Activated naive CD8-positive, alpha-beta T cell treated with anti-CD3 and anti-CD28 coated beads for 36 hours (primary cell): ENCODE data around the gene FYN. TPM values are rescaled to one million over a fixed set of nuclear protein-coding genes. Genes with fewer than 3 reads are reported as not detected.

Experiments
- DNase-seq: peaks from one replicate; pipeline ENCODE4 v3.0.0; 2021
- H3K27ac Mint-ChIP-seq: one replicate; pipeline ENCODE4 v1.8.0; 2022; ENCODE audit warnings: mild to moderate bottlenecking, moderate library complexity, mixed read lengths
- H3K27me3 Mint-ChIP-seq: one replicate; pipeline ENCODE4 v1.8.0; 2022; ENCODE audit warnings: mild to moderate bottlenecking, mixed read lengths
- H3K36me3 Mint-ChIP-seq: one replicate; pipeline ENCODE4 v1.8.0; 2021; ENCODE audit warnings: mild to moderate bottlenecking, mixed read lengths
- H3K4me1 Mint-ChIP-seq: one replicate; pipeline ENCODE4 v1.8.0; 2021; ENCODE audit warnings: mixed read lengths
- H3K4me3 Mint-ChIP-seq: one replicate; pipeline ENCODE4 v1.8.0; 2022; ENCODE audit warnings: mild to moderate bottlenecking, moderate library complexity, mixed read lengths
- H3K9me3 Mint-ChIP-seq: one replicate; pipeline ENCODE4 v1.8.0; 2022; ENCODE audit warnings: mixed read lengths
- total RNA-seq, 2 experiments: library from RNA; stranded (reverse); gene quantifications; one replicate each; pipeline ENCODE4 v1.2.3, GENCODE V29; 2021

Gene FYN
- total RNA-seq, 2 experiments from 2014 or later: 390 to 395 TPM

DNA sequence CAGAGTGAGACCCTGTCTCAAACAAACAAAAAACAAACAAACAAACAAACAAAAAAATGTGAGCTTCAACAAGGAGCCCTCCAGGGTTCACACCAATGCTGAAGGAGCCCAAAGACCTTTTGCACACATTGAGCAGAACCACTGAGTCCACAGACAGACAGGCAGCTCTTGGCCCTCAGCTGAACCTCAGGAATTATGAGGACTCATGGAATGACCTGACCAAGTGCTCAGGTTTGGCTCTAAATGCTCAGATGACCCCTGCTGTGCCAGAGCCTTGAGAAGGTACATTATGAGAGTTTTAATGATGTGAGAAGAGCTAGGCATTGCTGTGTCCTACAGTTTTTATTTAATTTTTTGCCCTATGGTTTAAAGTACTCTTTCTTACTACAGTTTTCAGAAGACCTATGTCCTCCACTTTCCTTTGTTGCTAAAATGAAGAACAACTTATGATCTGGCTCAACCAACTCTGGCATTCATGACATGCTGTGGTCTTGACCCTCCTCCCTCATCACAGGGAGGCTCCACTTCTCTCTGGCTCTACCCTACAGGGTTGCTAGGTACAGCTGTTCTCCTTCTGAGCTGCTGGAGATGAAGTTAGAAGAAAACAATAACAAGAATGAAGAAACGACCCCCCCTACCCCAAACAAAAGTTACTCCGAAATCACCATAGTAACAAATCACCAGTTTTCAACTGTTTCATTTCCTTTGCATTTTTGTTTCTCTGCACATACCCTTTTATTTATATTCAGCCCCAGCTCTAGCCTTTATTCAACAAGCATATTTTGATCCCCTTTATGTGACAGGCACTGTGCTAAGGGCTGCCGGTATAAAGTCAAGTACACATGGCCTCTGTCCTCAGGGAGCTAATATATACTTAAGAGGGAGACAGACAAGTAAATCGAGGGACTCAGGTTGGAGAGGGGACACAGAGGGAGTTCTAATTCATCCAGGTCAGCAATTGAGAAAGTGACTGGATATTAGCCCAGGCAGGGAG is 138.9 kb downstream of the FYN start:
- no peaks in the 10 kb centered on the region for H3K27me3 Mint-ChIP-seq
- peaks cover 99% of the 10 kb centered on the region for H3K36me3 Mint-ChIP-seq
- peak overlapping the region; percentile 57 for H3K27ac Mint-ChIP-seq
- DNase-seq: no peak
- H3K4me1 Mint-ChIP-seq: peaks cover 82% of the 10 kb centered on the region
- H3K4me3 Mint-ChIP-seq: no peak overlapping the region
- peaks cover 25% of the 10 kb centered on the region for H3K9me3 Mint-ChIP-seq

DNA sequence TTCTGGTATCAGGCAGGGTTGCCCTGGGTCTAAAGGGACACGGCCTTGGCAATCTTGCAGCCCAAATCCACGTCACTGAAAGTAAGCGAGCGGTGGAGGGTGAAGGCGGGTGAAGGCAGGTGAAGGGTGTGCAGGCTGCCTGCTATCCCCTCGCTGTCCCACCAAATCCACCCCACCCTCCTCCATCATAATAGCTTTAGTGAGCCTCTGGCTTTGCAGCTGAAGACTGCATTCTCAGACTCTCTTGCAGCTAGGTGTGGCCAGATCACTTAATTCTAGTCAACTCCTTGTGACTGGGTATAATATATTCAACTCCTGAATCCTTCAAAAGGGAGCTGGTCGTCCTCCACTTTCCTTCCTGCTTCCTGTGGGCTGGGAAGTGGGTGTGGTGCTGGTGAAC is 140.9 kb downstream of the FYN start:
- Mint-ChIP-seq H3K4me1 (peaks cover 73% of the 10 kb centered on the region), H3K27me3 (no peaks in the 10 kb centered on the region), H3K4me3 (no peak overlapping the region), H3K9me3 (peaks cover 25% of the 10 kb centered on the region), H3K27ac (peak overlapping the region; percentile 50), H3K36me3 (peaks cover 94% of the 10 kb centered on the region)
- no peak for DNase-seq

DNA sequence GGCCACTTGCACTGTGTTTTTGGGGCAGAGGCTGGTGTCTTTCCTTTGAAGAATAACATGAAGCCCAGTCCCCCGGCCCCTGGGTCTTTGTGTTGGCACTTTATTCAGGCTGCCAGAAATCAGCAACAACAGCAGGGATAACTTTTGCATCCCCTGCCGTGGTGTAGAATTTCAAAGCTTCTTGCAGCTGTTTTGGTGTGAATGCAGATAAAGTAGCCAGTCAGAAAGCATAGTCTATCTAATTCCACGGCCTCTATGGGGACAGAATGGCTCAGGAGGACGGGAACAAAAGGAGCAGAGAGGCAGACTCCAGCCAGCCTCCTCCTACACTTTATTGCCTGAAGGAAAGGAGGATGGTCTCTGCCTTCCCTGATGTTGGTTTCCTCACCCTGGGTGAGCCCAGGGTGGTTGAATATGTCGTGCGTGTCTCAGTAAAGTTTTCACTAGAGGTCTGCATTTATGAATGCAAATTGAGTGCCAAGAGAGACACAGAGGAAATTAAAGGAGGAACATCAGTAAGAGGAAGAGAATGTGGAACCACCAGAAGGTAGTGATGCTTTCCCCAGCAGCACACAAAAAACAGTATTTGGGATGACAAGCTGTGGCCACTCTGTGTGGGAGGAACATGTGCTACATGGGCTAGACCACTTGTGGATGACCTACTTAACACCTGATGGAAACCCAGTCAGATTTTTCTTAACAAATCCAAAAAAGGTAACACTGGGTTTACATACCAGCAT is 141.6 kb downstream of the FYN start:
- Mint-ChIP-seq H3K9me3 (peaks cover 25% of the 10 kb centered on the region), H3K27ac (peak overlapping the region; percentile 78), H3K27me3 (no peaks in the 10 kb centered on the region), H3K4me1 (peaks cover 73% of the 10 kb centered on the region), H3K36me3 (peaks cover 94% of the 10 kb centered on the region), H3K4me3 (no peak overlapping the region)
- DNase-seq: no peak

DNA sequence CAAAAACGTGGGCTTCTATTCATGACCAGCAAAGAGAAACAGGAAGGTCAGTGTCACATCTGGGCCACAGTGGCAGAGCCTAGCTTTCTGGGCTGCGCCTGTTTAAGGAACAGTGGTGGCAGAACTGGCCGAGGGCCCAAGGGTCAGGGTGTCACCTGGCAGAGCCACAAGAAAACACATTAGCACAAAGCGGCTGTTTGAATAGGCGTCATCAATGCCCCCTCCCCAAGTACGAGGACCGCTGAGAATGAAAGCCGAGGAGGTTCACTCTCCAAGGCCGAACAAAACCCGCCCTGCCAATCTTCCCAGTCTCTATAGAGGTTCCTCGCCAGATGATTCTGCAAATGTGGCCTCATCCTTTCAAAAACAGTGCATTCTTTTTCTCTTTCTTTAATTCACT is 142.4 kb downstream of the FYN start:
- DNase-seq: no peak
- peak overlapping the region; percentile 78 for H3K27ac Mint-ChIP-seq
- H3K27me3 Mint-ChIP-seq: no peaks in the 10 kb centered on the region
- peaks cover 73% of the 10 kb centered on the region for H3K4me1 Mint-ChIP-seq
- peaks cover 25% of the 10 kb centered on the region for H3K9me3 Mint-ChIP-seq
- no peak overlapping the region for H3K4me3 Mint-ChIP-seq
- H3K36me3 Mint-ChIP-seq: peaks cover 94% of the 10 kb centered on the region

DNA sequence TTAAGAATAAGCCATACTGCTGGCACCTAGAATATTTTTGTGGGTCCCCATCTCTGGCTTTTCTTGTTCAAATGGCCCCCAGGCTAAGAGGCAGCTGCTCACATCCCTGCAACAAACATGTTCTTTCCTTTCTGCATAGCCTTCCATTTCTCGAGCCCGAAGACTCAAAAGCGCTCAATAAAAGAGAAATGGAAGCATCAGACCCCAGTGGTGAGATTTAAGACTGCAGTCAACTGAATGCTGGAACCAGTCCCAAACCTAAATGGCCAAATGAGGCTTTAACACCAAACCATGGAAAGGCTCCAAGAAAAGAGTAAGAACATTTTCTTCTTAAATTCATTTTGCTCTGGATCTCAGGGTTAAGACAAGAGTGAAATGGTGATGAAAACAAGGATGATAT is 145.4 kb downstream of the FYN start:
- Mint-ChIP-seq H3K27me3 (no peaks in the 10 kb centered on the region), H3K36me3 (peaks cover 81% of the 10 kb centered on the region), H3K4me1 (peaks cover 80% of the 10 kb centered on the region), H3K4me3 (no peak overlapping the region), H3K9me3 (peaks cover 12% of the 10 kb centered on the region), H3K27ac (no peak overlapping the region)
- DNase-seq: no peak

DNA sequence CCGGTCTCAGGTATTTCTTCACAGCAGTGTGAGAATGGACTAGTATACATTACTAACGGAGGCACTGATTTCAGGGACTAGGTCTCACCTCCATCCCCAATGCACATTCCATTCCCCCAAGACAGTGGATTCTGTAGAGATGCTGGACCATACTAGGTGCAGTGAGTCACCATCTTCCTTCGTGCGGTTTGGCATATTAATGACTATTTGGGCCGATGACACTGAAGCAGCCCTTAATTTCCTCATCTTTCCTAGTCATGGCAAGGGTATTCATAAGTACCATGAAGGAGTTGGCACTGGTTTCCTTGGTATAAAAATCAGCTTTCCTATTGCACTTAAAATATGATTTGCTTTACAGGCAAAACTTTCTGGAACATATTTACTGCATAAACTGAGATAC is 146.2 kb downstream of the FYN start:
- peaks cover 85% of the 10 kb centered on the region for H3K4me1 Mint-ChIP-seq
- DNase-seq: no peak
- no peaks in the 10 kb centered on the region for H3K27me3 Mint-ChIP-seq
- H3K27ac Mint-ChIP-seq: peak overlapping the region; percentile 54
- H3K4me3 Mint-ChIP-seq: no peak overlapping the region
- peaks cover 7% of the 10 kb centered on the region for H3K9me3 Mint-ChIP-seq
- H3K36me3 Mint-ChIP-seq: peaks cover 81% of the 10 kb centered on the region

DNA sequence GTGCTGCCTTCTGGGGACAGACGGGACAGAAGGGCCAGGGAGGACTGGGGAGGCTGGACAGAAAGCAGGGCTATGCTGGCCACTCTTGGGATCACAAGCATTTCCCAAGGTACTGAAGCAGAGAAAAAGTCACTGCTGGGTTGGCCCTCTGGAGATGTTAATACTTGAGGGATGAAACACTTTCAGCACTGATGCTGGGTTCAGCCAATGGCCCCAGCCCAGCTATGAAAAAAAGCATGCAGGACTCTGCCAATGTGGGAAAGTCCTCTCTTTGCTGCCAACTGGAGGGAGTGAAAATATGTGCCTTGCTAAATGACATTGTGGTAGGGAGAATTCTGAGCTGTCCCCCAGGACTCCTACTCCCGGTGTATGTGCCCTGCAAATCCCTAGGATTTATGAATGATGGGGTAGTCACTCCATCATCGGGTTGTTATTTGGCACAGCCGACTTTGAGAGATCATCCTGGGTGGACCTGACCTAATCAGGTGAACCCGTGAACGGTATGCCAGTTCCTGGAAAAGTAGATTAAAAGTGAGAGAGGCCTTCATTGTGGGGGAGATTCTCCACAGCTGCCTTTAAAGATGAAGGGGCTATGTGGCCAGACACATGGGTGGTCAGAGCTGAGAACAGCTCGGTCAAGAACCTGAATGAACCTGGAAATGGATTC is 147.7 kb downstream of the FYN start:
- peak overlapping the region; percentile 79 for H3K27ac Mint-ChIP-seq
- no peaks in the 10 kb centered on the region for H3K27me3 Mint-ChIP-seq
- no peak for DNase-seq
- H3K36me3 Mint-ChIP-seq: peaks cover 79% of the 10 kb centered on the region
- H3K4me1 Mint-ChIP-seq: peaks cover 77% of the 10 kb centered on the region
- H3K9me3 Mint-ChIP-seq: peaks cover 4% of the 10 kb centered on the region
- H3K4me3 Mint-ChIP-seq: no peak overlapping the region

DNA sequence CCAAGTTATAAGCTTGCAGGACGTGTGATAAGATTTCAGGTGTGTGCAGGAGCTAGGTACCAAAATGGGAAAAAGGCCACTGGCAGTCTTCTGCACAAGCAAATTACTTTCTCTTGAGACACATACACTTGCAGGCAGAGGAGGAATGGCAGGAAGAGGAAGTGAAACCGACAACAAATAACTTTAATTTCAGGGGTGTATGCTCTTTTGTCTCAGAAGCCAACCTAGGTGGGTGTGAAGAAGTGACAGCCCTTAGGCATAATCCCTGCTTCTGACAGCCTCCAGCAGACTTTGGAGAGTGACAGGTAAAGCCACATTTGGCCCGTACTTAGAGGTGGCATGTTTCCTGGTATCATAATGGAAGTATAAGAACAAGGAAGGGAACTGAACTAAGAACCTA is 148.7 kb downstream of the FYN start:
- Mint-ChIP-seq H3K36me3 (peaks cover 78% of the 10 kb centered on the region), H3K27ac (peak overlapping the region; percentile 79), H3K4me3 (peak overlapping the region; percentile 29), H3K4me1 (peaks cover 70% of the 10 kb centered on the region), H3K9me3 (no peaks in the 10 kb centered on the region), H3K27me3 (no peaks in the 10 kb centered on the region)
- no peak for DNase-seq

DNA sequence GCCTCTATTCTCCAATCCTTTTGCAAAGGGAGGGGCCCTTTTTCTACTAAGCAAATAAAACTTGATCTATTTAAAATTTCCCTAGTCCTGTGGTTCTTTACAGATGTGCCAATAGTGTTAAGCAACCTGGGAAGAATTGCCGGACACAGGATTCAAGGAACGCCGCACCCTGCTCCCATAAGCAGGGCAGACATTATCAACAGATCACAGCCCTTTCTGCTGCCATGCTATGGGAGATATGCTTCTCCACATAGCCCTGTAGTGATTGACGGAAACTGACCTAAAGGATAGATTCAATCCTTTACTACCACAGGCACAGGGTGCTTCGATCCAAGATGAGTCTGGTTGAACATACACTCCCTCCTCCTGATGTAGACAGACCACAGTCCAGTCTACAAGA is 149.2 kb downstream of the FYN start:
- no peak for DNase-seq
- Mint-ChIP-seq H3K4me3 (peak overlapping the region; percentile 29), H3K9me3 (no peaks in the 10 kb centered on the region), H3K36me3 (peaks cover 78% of the 10 kb centered on the region), H3K4me1 (peaks cover 68% of the 10 kb centered on the region), H3K27ac (peak overlapping the region; percentile 79), H3K27me3 (no peaks in the 10 kb centered on the region)

DNA sequence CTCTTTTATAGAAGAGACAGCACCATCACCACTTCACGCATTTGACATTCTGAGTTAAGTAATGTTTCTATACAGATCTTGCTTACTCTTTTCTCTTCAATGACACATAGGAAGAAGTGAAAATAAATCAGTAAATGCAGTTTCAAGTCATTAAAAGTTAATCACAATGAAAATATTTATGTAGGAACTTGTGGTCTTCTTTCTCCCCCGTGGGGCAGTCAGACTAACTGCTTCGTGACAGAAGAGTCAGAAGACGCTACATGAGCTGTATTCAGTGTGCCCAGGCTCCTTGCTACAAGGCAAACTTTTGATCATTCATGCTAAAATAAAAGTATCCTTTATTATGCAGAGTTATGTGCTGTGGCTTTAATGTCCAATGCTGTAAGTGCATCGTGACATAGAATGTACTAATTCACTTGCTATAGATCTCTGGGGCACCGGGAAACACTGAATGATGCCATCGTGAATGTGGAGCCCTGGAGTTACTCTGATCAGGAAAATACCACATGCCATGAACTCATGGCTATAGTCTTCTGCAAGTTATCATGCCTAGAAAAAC is 149.8 kb downstream of the FYN start:
- H3K36me3 Mint-ChIP-seq: peaks cover 82% of the 10 kb centered on the region
- no peaks in the 10 kb centered on the region for H3K9me3 Mint-ChIP-seq
- peaks cover 73% of the 10 kb centered on the region for H3K4me1 Mint-ChIP-seq
- no peaks in the 10 kb centered on the region for H3K27me3 Mint-ChIP-seq
- H3K27ac Mint-ChIP-seq: no peak overlapping the region
- no peak for DNase-seq
- H3K4me3 Mint-ChIP-seq: no peak overlapping the region

DNA sequence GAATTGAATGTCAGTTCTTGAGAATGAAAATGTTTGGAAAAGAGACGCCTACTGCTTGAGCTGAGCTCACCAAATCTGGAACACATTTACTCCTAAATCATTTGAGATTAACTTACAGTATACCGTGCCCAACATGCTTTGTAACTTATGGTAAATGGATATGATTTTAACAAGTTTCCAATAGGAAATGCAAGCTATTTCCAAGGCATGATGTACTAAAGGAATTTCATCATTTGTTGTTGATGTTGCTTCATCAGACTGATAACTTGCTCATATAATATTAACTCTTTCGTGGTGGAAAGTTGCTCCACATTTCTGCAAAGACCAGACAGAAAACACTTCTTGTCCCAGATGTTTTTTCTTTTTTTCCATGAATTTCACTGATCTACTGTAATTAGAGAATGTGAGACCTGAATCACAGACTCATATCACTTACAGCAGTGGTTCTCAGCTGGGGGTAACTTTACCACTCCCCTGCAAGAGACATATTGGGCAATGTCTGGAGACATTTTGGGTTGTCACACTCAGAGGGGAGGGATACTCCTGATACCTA is 151.0 kb downstream of the FYN start:
- no peak for DNase-seq
- H3K27me3 Mint-ChIP-seq: no peaks in the 10 kb centered on the region
- H3K4me3 Mint-ChIP-seq: no peak overlapping the region
- peak overlapping the region; percentile 51 for H3K27ac Mint-ChIP-seq
- peaks cover 73% of the 10 kb centered on the region for H3K4me1 Mint-ChIP-seq
- H3K9me3 Mint-ChIP-seq: no peaks in the 10 kb centered on the region
- peaks cover 81% of the 10 kb centered on the region for H3K36me3 Mint-ChIP-seq

DNA sequence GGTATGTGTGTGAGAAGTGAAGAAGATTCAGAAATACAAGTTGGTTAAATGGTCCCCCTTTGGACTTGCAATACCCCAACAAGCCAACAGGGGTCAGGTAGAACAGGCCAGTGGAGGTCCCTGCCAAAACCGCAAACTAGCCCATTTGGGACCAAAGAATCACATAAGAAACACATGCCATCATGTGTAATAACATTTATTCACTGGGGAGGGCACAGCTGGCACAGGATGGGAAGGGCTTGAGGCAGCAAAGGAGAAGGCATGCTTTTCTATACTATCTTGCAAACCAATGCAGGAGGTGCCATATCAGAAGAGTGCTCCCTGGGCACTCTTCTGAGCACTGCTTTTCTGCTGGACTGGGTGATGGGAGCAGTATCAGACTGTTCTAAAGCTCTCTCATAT is 151.5 kb downstream of the FYN start:
- H3K27ac Mint-ChIP-seq: peak overlapping the region; percentile 28
- peaks cover 79% of the 10 kb centered on the region for H3K36me3 Mint-ChIP-seq
- H3K4me3 Mint-ChIP-seq: no peak overlapping the region
- H3K27me3 Mint-ChIP-seq: no peaks in the 10 kb centered on the region
- H3K9me3 Mint-ChIP-seq: no peaks in the 10 kb centered on the region
- peaks cover 73% of the 10 kb centered on the region for H3K4me1 Mint-ChIP-seq
- peak; percentile 34 for DNase-seq

DNA sequence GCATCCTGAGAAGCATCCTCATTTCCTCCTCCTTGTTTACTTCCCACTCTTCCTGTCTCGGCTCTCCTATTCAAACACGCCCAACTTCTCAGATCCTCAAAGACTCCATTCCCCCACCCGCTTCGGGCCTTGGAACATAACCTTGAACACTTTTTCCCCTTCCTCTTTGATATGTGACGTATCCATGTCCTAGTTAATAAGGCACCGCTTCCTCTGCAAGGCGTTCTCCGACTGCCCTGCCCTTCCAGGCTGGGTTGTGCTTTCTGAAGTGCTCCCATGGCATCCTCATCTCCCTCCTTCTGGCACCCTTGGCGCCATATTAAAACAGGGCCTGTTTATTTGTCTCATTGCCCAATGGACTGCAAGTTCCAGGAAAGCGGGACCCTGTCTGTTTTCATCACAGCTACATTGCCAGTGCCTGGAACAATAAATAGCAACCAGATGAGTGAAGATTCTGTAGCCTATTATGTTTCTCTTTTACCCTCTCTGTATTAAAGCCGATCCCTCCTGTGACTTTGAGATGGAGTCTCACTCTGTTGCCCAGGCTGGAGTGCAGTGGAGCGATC is 152.2 kb downstream of the FYN start:
- peak overlapping the region; percentile 65 for H3K27ac Mint-ChIP-seq
- H3K4me1 Mint-ChIP-seq: peaks cover 70% of the 10 kb centered on the region
- no peaks in the 10 kb centered on the region for H3K27me3 Mint-ChIP-seq
- H3K36me3 Mint-ChIP-seq: peaks cover 77% of the 10 kb centered on the region
- no peaks in the 10 kb centered on the region for H3K9me3 Mint-ChIP-seq
- H3K4me3 Mint-ChIP-seq: no peak overlapping the region
- no peak for DNase-seq

DNA sequence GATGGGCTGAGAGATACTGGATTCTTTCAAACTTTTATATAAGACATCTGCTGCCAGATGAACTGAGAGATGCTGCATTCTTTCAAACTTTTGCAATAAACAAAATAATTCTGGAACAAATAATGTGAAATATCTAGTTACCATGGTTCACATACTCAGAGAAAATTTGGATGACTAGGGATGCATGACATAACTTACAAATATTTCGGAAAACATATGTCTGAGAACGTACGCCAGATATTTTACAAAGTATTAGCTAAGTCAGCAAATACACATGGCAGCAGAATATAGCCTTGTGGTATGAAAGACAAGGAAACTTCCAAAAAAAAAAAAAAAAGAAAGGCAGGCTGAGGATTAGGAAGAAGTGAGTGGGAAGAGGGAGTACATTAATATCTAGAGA is 154.3 kb downstream of the FYN start:
- Mint-ChIP-seq H3K4me1 (peaks cover 65% of the 10 kb centered on the region), H3K4me3 (no peak overlapping the region), H3K27ac (peak overlapping the region; percentile 72), H3K36me3 (peaks cover 77% of the 10 kb centered on the region), H3K27me3 (no peaks in the 10 kb centered on the region), H3K9me3 (no peaks in the 10 kb centered on the region)
- no peak for DNase-seq
